Heart left ventricle (tissue), 16 donors: ENCODE data around the gene CBX1. TPM values are rescaled to one million over a fixed set of nuclear protein-coding genes. Genes with fewer than 3 reads are reported as not detected.
A peak's percentile ranks its signal among the peaks of the same experiment; 100 is the strongest.

ENCODE experiments used
- ATAC-seq, 4 donors: fragments of 200-7000 bp; cut with Tn5 transposase; one replicate each; pipeline ENCODE4 v1.9.1; 2020 to 2022; ENCODE audit warnings: moderate library complexity in 4 of 4, mild to moderate bottlenecking in 3 of 4, moderate number of reproducible peaks in 1 of 4
- DNase-seq, 5 donors: peaks; one replicate each; pipeline ENCODE4 v3.0.0-alpha.2; 2020
- H3K27ac ChIP-seq, 12 donors: fragments of 200-600 bp; sonication (generic) in 4 of 12; one replicate each; pipeline versions ENCODE4 v1.5.0 to v1.8.0; 2016 to 2022; ENCODE audit warnings: mild to moderate bottlenecking in 2 of 12
- H3K27me3 ChIP-seq, 9 donors: fragments of 200-600 bp; sonication (generic) in 2 of 9; one replicate each; pipeline versions ENCODE4 v1.5.1 to v1.8.0; 2016 to 2022; ENCODE audit warnings: mild to moderate bottlenecking in 3 of 9
- H3K36me3 ChIP-seq, 9 donors: fragments of 200-600 bp; sonication (generic) in 2 of 9; one replicate each; pipeline versions ENCODE4 v1.5.0 to v1.8.0; 2018 to 2022; ENCODE audit warnings: mild to moderate bottlenecking in 2 of 9
- H3K4me1 ChIP-seq, 12 donors: fragments of 200-600 bp; sonication (generic) in 4 of 12; one replicate each; pipeline versions ENCODE4 v1.5.0 to v1.8.0; 2016 to 2022; ENCODE audit warnings: mild to moderate bottlenecking in 3 of 12
- H3K4me3 ChIP-seq, 12 donors: fragments of 200-600 bp; sonication (generic) in 4 of 12; one replicate each; pipeline versions ENCODE4 v1.5.0 to v1.8.0; 2017 to 2022; ENCODE audit warnings: mild to moderate bottlenecking in 9 of 12, moderate library complexity in 4 of 12
- H3K9me3 ChIP-seq, 12 donors: fragments of 200-600 bp; sonication (generic) in 4 of 12; one replicate each; pipeline versions ENCODE4 v1.5.0 to v1.8.0; 2016 to 2022; ENCODE audit warnings: mild to moderate bottlenecking in 1 of 12
- CTCF ChIP-seq, 12 donors: fragments of 200-600 bp; sonication (generic) in 4 of 12; IDR thresholded peaks; one replicate each; pipeline versions ENCODE4 v1.5.0 to v1.8.0; 2018 to 2022; ENCODE audit warnings: antibody characterized with exemption in 12 of 12, mild to moderate bottlenecking in 5 of 12
- POLR2A ChIP-seq, 2 donors: fragments of 450-650 bp; IDR thresholded peaks; one replicate each; pipeline ENCODE4 v1.6.1; 2017; ENCODE audit warnings: antibody characterized with exemption in 2 of 2, mild to moderate bottlenecking in 2 of 2, moderate library complexity in 2 of 2
- WGBS, 4 donors: extraction: QIAGEN DNeasy Blood & Tissue Kit in 2 of 4; methylation state at CpG; one replicate each; pipeline versions ENCODE4 v1.1.5 to v1.1.7; 2013 to 2018; 5-methylcytosine and 5-hydroxymethylcytosine counted together
- intact Hi-C, 10 donors: fragments of 100-400 bp; cut with DNase I; formaldehyde crosslinking; loops; one replicate each; pipeline versions ENCODE4 v1.11.1 to v1.14.2; 2022
- polyA plus RNA-seq, 2 donors: library from polyadenylated mRNA; stranded (reverse); fragments of 200-250 nt; gene quantifications; one replicate each; pipeline ENCODE4 v1.2.3, GENCODE V29; 2013
- total RNA-seq, 9 donors: library from RNA; depleted of rRNA in 2 of 9; stranded (reverse); fragments of >200 nt in 2 of 9; fragmentation: NEBNext Ultra II Directional in 3 of 9; extraction: Animal tissue kit (Norgen Biotek cat#: 25700) in 3 of 9; gene quantifications; one replicate each; pipeline versions ENCODE4 v1.1.0 to v1.2.4, GENCODE V29; 2016 to 2023
- donor health status: ischemic (EF 13 %, LVEDD 7.1; RV severe dilation, severe dysfunction).
- donor health status: healthy with polysubstance abuse.
- donor health status: DM: no; HTN: yes; CAD: no.
- donor health status: DM: no; HTN: no; CAD: no.
- donor health status: ischemic (EF 25% LVEDD 6.9; RV normal size, moderate dysfunction).
- donor health status: ischemic (EF 25% LVEDD 5.7; RV mildly dilated, moderate dysfunction).
- donor health status: healthy.
- donor health status: DM: yes; HTN: yes; CAD: no.
- donor health status: ischemic (EF 35%, LVEDD 5.7; RV mildly dilated, moderate dysfunction).
- donor health status: nonischemic (EF 11% LVEDD 7.7; RV severe dilation, severe dysfunction).
- donor health status: DM: yes; HTN: yes; CAD: no.
- donor health status: PGD.
- donor health status: ischemic (EF 29% LVEDD 5.4; RV normal size, mild dysfunction).
- donor health status: nonischemic (EF 23%, LVEDD 6.1; RV moderate dilation, normal function).

CBX1 gene
- total and polyA plus RNA-seq, 11 donors, result 24.6 to 51.7 (median 37.9) TPM

- peak in 3 of 4 donors; percentile 4 to 46 (median 25) for ATAC-seq
- intact Hi-C loops, result loop anchor here in 2 of 10 donors (1.0 to 2.0 kb wide), 3 partner anchors 47 to 76 kb away; no protein-coding TSS in a partner anchor
Observed at GRCh38 chr17:48100591-48101011, 677 bp downstream of the CBX1 start.

GRCh38 chr17:48100160-48100559, 1.1 kb downstream of the CBX1 start:
- H3K36me3 ChIP-seq, result peaks cover 0 to 7% (median 0%) of the 10 kb centered on the region in 9 donors
- intact Hi-C loops, result loop anchor here in 2 of 10 donors (2.0 kb wide), 2 partner anchors 73 to 75 kb away; no protein-coding TSS in a partner anchor
- no peak for DNase-seq
- peaks cover 0 to 23% (median 10%) of the 10 kb centered on the region in 12 donors for H3K4me1 ChIP-seq
- H3K4me3 ChIP-seq, result peak overlapping the region; percentile 76 to 98 (median 90)
- H3K27me3 ChIP-seq, result no peaks in the 10 kb centered on the region
- peak overlapping the region in 9 of 12 donors; percentile 84 to 94 (median 92) for H3K27ac ChIP-seq
- WGBS, 4 donors, result 29 to 35% (median 33%) methylated on average over 10 of the region's 10 CpGs
- TF ChIP-seq POLR2A (IDR thresholded peaks at IDR 0.05) (no peak), CTCF (IDR thresholded peaks at IDR 0.05) (no peak)
- ATAC-seq, result no peak
- peaks cover 0 to 5% (median 0%) of the 10 kb centered on the region in 12 donors for H3K9me3 ChIP-seq

More at GRCh38 chr17:48100591-48101011, 677 bp downstream of the CBX1 start:
- Histone ChIP-seq H3K27me3 (no peaks in the 10 kb centered on the region), H3K4me3 (peak overlapping the region; percentile 76 to 98 (median 90)), H3K27ac (peak overlapping the region; percentile 26 to 94 (median 90)), H3K9me3 (peaks cover 0 to 5% (median 0%) of the 10 kb centered on the region in 12 donors), H3K36me3 (peaks cover 0 to 4% (median 0%) of the 10 kb centered on the region in 9 donors), H3K4me1 (peaks cover 0 to 23% (median 10%) of the 10 kb centered on the region in 12 donors)
- 1% methylated on average over 22 to 23 of the region's 23 CpGs for WGBS, 4 donors
- TF ChIP-seq POLR2A (IDR thresholded peaks at IDR 0.05) (no peak), CTCF (IDR thresholded peaks at IDR 0.05) (no peak)
- peak in 4 of 5 donors; percentile 29 to 58 (median 50) for DNase-seq

- WGBS, 4 donors, result 92 to 96% (median 94%) methylated on average over 4 of the region's 4 CpGs
- Histone ChIP-seq H3K4me1 (peaks cover 0 to 18% (median 9%) of the 10 kb centered on the region in 12 donors), H3K27me3 (no peaks in the 10 kb centered on the region), H3K4me3 (no peak overlapping the region), H3K36me3 (peaks cover 0 to 25% (median 5%) of the 10 kb centered on the region in 9 donors), H3K27ac (no peak overlapping the region), H3K9me3 (no peaks in the 10 kb centered on the region)
- TF ChIP-seq CTCF (IDR thresholded peaks at IDR 0.05) (no peak), POLR2A (IDR thresholded peaks at IDR 0.05) (no peak)
- intact Hi-C loops, result no loop called here
- no peak for DNase-seq
- ATAC-seq, result no peak
Observed at GRCh38 chr17:48095611-48096010, 5.7 kb downstream of the CBX1 start.

GRCh38 chr17:48093341-48094045, 7.8 kb downstream of the CBX1 start:
- H3K36me3 ChIP-seq, result peaks cover 0 to 25% (median 5%) of the 10 kb centered on the region in 9 donors
- intact Hi-C loops, result no loop called here
- DNase-seq (no peak), ATAC-seq (no peak)
- TF ChIP-seq CTCF (IDR thresholded peaks at IDR 0.05) (no peak), POLR2A (IDR thresholded peaks at IDR 0.05) (no peak)
- H3K27ac ChIP-seq, result no peak overlapping the region
- no peaks in the 10 kb centered on the region for H3K9me3 ChIP-seq
- H3K27me3 ChIP-seq, result no peaks in the 10 kb centered on the region
- H3K4me1 ChIP-seq, result peaks cover 0 to 8% (median 0%) of the 10 kb centered on the region in 12 donors
- WGBS, 4 donors, result 88 to 90% (median 89%) methylated on average over 11 of the region's 11 CpGs
- no peak overlapping the region for H3K4me3 ChIP-seq
